Fibroblast of upper back skin (primary cell): ENCODE measurements around the gene SLC16A13.

Experiments used
- DNase-seq: peaks from one replicate; pipeline ENCODE4 v3.0.0-alpha.2; 2013

SLC16A13 gene

DNA sequence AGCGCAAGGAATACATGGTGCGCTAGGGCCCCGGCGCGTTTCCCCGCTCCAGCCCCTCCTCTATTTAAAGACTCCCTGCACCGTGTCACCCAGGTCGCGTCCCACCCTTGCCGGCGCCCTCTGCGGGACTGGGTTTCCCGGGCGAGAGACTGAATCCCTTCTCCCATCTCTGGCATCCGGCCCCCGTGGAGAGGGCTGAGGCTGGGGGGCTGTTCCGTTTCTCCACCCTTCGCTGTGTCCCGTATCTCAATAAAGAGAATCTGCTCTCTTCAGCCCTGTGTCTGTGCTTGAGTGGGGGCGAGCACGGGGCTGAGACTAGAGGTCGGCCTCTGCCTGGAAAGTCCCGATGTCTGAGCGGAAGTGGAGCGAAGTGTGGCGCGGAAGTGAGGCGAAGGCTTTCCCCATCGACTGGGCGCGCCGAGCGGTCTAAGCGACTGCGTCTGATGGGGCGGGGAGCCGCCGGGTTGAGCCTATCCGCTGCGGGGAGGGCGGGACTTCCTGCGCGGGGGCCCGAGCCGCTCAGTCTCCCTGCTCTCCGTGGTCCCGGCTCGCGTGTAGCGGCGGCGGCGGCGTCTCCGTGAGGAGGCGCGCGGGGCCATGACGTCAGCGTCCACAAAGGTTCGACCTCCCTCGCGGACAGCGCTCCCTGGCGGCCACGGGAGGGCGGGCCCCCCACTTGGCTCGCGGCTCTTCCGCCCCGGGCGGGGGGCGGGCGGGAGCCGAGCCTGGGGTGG is 21.4 kb upstream of the SLC16A13 start:
- peak; percentile 97 for DNase-seq

DNA sequence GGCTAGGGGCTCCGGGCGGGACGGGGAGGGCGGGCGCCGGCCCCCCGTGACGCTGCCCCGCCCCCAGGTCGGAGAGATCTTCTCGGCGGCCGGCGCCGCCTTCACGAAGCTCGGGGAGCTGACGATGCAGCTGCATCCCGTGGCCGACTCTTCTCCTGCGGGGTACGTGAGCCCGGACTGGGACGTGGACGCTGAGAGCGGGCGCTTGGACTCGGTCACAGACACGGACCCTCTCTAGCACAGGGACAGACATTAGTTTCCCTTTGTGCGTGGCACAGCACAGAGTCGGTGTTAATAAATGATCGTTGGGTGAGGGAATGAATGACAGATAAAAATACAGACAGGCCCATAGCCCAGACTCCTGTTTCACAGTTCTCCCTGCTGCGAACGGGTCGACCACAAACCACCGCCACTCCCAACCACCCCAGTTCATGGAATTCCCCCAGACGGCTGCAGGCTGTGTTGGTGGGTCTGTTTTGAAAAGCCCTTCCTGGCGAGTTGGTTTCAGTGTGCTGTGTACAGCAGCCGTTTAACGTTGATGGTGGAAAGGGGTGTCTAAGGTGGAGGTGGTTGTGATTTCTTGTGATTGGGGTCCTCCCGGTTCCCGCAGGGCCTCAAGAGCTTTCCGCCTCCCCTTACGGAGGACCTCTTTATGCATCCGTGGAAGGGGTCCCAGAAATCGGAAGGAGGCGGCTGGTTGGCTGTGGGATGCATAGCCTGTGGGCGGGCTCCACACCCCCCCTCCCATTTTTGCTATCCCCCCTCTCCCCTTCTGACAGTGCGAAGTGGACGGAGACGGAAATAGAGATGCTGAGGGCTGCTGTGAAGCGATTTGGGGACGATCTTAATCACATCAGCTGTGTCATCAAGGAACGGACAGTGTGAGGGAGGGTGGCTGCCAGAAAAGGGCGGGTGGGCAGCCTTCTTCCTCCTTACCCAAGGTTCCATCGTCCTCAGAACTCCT is 20.5 kb upstream of the SLC16A13 start:
- DNase-seq: peak; percentile 70

DNA sequence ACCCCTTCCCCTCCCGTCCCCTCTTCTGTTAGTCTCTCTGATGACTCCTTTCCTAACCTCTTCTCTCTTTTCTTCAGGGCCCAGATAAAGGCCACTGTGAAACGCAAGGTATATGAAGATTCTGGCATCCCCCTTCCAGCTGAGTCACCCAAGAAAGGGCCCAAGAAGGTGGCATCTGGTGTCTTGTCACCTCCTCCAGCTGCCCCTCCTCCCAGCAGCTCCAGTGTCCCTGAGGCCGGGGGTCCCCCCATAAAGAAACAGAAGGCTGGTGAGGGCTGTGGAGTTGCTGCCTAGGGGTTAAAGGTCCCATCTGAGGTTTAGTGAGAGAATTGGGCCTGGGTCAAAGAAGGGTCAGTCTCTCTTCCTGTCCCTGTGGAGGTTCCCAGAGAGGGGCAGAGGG is 19.4 kb upstream of the SLC16A13 start:
- no peak for DNase-seq

DNA sequence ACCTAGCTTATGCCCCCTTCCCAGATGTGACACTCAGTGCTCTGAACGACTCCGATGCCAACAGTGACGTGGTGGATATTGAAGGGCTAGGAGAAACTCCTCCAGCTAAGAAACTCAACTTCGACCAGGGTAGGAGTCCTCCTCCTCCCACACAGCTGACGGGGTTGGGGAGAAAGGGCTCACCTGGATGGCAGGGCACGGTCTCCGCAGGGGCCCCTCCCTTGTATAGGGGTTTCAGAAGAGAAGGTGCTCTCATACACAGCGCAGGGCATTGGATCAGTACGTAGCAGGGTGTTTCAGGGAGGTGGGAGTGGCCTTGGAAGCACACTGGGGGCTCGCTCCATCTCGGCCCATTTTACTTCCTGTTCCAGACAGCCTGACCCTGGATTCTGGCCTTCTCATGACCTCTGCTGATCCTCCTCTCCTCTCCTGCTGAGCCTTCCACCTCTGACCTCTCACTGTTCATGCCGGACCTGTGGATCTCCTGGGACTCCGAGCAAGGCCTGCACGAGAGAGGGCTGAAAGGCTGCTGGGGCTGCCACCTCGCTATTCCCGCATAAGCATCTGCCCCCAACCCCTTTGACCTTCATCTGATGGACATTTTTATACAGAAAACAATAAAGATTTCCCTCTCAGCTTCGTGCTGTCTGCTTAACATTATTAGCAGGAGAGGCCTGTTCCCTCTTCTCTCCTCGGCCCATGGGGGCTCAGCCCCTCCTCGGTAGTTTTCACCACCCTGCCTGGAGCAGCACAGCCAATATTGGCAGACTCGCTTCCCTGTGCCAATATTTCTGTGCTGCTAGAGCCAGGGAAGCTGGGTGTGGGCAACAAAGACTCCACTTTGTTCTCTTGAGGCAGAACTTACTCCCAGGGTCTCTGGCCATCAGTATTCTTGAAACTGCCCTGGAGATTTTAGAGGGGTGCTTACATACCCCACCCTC is 18.7 kb upstream of the SLC16A13 start:
- DNase-seq: no peak

DNA sequence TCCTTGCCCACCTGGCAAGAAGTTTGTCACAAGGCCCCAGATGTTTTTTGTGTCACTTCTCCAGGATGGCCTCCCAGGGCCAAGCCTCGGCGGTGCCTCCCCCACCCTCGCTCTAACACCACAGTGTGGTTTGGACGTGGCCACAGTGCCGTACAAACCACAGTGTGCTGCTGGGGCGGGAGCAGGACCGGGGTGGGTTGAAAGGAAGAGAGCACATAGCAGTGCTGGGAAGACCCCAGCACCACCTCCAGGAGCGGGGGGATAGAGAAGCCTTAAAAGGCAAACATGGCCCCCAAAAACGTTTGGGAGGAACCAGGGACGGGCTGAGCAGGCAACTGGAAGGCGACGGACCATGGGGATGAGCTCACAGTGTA is 18.0 kb upstream of the SLC16A13 start:
- no peak for DNase-seq

DNA sequence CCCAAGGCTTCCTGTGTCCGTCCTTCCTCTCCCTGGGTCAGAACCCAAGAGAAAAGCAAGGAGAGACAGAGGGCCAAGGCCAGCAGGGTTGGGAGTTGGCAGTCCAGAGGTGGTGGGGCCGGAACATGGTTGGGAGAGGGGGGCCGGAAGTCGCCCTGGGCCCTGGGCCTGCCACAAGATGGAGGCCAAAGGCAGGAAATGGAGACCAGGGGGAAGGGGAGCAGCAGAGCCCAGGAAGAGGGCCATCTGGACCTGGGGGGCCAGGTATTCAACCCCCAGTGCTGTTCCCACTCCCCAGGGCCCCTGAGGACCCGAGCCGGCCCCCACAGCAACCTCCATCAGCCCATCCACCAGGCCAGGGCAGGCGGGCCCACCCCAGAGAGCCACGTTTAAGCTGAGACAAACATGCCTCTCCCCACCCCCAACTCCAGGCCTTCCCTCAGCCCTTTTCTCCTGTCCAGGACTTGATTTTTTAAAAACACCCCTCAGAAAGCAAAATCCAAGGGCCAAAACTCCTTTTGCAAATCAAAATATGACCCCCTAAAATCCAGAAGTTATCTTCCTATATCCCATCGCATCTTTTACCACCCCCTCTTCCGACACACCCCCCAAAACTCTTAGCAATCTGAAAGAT is 17.4 kb upstream of the SLC16A13 start:
- no peak for DNase-seq

DNA sequence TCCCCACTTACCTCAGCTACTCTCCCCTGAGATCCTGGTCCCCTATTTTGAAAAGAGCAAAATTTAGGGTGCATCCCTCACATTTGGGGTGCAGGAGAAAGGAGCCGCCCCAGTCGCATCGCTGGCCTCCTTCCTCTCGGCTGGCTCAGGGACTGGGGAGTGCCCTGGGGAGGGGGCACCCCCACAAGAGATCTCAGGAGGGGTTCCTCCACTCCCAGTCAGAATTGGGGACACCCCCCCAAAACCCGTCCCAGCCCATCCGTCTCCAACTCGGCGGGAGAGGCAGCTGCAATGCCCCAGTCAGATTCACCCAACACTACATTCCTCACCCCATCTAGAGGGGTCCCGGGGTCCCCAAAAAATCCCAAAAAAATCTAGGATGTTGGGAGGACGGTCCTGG is 16.4 kb upstream of the SLC16A13 start:
- DNase-seq: no peak

DNA sequence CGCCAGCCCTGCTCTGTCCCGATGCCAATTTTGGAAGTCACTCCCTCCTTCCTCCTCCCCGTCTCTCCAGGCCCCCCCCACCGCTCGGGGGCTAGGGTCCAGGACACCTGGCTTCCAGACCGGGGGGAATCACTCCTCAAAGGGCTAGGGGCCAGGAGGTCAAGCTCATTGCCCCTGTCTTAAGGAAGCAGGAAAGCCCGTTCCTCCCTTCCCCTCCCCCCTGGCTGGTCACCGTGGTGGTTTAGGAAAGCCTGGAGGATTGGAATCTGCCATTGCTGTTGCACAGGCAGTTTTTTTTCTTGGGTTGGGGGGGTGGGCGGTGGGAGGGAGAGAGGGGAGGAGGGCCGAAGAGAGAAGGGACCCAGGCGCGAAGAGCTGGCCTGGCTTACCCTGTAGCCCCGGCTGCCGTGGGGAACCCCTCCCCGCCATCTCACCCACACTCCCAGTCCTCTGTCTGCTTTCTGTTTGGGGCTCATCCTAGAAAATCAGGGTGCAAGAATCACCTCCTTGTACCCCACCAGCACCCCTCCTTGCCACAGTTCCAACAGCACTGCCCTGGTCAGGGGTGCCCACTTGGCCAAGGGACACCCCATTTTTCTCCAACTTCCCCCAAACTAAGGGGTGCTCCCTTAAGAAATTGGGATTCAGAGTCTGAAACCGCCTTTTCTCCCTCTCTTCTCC is 15.8 kb upstream of the SLC16A13 start:
- peak; percentile 68 for DNase-seq

DNA sequence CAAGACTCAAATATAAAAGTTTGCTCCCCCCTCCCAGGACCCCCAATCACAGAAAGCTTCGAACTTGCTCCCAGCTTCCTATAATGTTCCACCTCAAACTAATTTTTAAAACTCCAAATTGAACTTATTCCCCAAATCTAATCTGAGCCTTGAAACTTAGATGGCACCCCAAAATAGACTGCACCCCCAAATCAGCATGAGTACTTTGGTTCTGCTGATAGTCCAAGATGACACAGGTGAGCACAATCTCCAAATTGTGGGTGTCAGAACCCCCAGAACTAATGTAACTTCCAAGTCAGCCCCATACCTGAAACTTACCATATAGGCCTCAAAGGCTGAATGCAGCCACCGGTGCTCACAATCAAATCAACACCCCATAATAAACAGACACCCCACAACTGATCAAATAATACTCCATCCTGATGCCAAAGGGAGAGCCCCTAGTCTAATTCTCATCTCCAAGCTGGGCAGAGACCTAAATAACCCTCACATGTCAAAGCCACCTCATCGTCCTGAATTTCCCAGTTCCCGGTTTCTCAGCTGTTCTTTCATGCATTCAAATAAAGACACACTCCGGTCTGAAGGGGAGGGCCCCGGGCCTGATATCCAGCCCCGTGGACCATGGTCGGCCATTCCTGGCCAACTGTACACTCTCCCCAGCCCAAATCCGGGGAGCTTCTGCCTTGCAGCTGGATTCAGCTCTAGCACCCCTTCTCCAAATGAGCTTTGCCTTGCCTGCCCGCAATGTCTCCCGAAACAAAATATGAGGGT is 14.7 kb upstream of the SLC16A13 start:
- no peak for DNase-seq

DNA sequence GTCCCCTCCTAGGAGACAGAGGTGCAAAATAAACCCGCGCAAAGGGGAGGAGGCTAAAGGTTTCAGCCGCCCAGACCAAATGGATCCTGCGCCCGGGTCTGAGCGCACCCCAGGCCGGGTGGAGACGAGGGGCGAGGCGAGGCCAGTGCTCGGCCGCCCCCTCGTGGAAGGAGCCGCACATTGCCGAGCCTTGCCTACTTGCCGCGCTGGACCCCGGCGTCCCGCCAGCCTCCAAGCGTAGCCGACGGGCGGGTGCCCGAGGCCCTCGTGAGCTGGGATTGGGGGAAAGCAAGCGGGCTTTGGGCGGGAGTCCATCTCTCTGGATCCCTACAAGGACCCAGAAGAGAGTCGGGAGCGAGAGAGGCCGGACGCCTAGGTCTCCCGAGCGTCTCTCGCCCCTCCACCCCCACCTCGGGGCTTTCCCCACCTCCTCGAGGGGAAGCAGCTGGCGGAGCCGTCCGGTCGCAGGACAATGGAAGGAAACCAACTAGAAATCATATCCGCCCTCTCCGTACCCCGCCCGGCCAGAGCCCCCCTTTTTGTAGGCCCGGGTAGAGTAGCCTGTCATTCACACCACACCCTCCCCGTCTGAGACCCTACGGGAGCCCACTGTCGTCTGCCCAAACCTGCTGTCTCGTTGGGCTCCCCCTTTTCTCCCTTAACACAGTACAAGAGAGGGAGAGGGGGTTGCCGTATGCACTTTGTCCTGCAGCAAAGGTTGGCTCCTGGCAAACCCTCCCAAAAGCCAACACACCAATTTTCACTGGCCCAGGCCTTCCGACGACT is 13.6 kb upstream of the SLC16A13 start:
- peak; percentile 63 for DNase-seq

DNA sequence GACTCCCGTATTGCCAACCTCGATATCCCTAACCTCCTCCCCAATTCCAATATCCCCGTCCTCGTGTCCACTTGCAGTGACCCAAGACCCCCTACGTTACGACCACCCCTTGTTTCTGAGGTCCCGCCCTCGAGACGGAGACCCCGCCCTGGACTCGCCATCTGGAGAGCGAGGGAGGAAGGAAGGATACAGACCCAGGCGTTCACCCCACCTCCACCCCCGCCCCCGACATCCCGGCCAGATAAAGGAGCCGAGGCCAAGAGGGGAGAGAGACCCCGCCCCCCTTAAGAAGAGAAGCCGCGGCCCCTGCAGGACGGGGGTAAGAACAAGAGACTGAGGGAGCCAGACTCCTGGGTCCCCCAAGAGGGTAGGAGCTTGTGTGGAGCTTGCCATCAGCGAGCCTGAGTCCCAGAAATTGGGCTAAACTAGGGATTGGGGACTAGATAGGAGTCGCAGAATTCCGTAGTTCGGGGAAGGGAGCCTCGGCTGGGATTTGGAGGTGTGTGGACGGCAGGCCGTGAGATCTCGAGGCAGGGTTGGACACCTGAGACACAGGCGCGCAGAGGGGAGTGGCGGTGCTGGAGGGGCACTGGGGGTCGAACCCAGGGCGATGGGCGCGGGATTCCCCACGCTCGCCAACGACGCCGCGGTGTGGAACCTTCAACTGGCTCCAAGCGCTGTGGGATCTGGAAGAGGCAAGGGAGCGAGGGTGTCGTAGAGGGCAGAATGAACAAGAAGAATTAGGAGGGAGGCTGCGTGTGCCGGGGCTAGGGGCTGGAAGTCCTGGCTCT is 12.8 kb upstream of the SLC16A13 start, which contains the start of gene BCL6B:
BCL6B (plus strand) TSS at position 270 of the 791 bp plus-strand sequence. CDS start 622 bp downstream, outside the sequence.
- no peak for DNase-seq

DNA sequence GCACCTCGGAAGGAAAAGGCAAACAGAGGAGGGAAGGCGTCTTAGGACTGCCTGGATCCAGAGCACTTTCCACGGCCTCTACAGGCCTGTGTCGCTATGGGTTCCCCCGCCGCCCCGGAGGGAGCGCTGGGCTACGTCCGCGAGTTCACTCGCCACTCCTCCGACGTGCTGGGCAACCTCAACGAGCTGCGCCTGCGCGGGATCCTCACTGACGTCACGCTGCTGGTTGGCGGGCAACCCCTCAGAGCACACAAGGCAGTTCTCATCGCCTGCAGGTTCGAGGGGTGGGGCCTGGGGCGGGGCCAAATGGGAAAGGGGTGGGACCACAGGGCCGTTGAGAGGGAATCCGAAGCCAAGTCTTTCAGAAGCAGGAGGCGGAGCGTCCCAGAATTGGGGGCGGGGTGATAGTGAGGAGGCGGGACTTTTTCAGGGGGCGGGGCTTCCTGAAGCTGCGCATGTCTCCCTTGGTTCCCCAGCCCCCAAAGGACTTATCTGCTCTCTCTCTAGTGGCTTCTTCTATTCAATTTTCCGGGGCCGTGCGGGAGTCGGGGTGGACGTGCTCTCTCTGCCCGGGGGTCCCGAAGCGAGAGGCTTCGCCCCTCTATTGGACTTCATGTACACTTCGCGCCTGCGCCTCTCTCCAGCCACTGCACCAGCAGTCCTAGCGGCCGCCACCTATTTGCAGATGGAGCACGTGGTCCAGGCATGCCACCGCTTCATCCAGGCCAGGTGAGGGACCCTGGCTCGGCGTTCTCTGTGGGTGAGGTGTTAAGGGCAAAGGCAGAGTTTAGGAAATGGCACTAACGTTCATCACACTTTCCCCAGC is 12.0 kb upstream of the SLC16A13 start:
- DNase-seq: peak; percentile 73

DNA sequence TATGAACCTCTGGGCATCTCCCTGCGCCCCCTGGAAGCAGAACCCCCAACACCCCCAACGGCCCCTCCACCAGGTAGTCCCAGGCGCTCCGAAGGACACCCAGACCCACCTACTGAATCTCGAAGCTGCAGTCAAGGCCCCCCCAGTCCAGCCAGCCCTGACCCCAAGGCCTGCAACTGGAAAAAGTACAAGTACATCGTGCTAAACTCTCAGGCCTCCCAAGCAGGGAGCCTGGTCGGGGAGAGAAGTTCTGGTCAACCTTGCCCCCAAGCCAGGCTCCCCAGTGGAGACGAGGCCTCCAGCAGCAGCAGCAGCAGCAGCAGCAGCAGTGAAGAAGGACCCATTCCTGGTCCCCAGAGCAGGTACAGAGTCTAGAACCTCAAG is 11.4 kb upstream of the SLC16A13 start:
- no peak for DNase-seq

DNA sequence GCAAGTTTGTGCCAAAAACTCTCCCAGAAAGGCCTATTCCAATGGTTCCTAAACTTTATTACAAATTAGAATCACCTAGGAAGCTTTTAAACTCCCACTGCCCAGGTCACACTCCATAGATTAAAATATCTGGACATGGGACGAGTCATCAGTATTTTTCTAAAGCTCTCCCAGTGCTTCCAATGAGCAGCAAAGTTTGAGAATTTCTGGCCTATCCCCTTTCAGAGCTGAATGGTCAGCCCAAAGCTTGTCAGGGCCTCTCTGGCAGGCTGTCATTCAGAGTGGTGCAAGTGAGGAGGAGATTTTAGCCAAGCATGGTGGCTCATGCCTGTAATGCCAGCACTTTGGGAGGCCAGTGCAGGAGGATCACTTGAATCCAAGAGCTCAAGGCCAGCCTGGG is 10.6 kb upstream of the SLC16A13 start:
- no peak for DNase-seq

DNA sequence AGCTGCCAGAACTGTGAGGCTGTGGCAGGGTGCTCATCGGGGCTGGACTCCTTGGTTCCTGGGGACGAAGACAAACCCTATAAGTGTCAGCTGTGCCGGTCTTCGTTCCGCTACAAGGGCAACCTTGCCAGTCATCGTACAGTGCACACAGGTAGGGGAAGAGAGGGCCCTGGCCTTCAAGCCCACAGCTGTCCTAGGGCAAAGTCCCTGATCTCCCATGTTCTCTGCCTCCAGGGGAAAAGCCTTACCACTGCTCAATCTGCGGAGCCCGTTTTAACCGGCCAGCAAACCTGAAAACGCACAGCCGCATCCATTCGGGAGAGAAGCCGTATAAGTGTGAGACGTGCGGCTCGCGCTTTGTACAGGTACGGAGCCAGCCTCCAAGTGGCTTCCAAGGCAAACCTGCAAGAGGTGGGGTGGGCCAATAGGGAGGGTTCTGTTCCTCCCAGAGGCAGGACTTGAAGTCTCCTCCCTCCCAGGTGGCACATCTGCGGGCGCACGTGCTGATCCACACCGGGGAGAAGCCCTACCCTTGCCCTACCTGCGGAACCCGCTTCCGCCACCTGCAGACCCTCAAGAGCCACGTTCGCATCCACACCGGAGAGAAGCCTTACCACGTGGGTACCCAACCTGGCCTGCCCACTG is 9.2 kb upstream of the SLC16A13 start:
- DNase-seq: no peak

DNA sequence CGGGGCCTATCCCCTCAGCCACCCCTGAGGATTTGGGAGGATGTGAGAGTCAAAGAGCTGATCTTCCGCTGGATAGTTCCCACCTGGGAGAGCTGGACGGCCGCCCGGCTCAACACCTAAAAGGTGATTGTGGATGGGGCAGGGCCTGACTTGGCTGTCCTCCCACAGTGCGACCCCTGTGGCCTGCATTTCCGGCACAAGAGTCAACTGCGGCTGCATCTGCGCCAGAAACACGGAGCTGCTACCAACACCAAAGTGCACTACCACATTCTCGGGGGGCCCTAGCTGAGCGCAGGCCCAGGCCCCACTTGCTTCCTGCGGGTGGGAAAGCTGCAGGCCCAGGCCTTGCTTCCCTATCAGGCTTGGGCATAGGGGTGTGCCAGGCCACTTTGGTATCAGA is 8.5 kb upstream of the SLC16A13 start:
- DNase-seq: no peak

DNA sequence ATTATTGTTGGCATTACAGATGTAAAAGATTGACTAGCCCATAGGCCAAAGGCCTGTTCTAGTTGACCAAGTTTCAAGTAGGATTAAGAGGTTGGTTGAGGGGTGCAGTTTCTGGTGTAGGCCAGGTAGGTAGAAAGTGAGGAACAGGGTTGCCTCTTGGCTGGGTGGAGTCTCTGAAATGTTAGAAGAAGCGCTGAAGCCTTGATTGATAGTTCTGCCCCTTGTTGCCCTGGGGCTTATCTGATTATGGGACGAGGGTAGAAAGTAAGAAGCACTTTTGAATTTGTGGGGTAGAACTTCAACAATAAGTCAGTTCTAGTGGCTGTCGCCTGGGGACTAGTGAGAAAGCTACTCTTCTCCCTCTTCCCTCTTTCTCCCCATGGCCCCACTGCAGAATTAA is 6.7 kb upstream of the SLC16A13 start:
- no peak for DNase-seq

DNA sequence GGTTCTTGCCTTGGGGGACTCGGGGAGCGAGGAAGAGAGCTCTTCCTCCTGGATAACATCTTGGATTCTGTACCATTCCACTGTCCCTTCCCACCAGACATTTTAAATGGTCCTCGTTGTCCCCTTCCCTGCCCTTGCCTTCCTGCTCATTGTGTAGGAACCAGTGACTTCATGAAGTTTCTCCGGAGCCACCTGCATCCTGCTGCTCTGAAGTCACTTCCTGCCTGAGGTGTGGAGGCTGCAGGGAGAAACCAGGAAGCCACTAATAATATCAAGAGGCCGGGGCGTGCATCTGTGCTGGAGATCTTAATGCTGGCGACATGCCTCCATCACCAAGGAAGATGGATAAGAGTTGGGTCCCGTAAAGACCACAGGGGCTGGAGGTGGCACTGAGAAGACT is 6.2 kb upstream of the SLC16A13 start:
- DNase-seq: no peak
